Measurements from ENCODE around the gene PP2D1.
"Not testable (repeated sequence)": the region's sequence is repeated elsewhere in the genome, so short reads cannot be mapped to it uniquely, and the experiment has no call there.

PP2D1 gene

DNA sequence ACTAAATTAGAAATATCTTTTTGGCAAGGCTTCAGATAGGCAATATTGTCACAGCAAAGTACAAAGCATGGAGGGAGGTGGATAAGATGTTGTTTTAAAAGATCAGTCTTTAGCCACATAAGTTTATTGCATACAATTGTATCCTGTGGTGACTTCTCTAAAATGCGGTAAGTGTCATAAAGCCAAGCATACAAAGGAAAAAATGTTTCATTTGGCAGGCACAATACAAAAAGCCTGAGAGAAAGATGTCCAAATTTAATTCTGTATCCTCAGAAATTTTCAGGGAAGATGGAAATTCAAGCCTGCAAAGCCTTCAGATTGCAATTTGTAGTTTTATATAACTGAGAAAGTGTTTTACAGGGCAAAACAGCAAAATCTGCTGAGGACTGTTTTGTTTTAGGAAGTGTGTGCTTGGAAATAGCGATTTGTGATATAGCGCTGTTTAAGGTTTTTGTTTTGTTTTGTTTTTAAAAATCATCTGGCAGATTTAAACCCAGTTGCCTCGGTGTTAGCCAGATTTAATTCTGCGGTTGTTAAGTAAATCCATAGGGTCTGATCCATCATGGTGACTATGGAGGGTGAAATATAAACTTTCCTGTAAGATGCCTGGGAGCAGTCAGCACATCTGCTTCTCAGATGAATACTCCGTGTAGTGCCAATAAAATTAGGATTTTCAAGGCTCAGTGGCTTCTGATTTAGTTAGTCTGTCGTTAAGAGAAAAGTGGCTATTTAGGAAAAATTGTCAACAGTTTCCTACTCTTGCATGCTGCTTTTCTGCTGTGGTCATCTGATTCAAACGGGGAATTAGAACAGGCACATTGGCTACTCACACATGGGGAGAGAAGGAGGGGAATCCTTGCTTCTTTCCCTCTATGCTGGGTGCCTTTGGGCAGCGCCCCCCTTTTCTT, 36.2 kb upstream of the PP2D1 start:
- H3K9me3 ChIP-seq (ENCODE audit: control insufficient read depth, low read depth, low read length), result no peaks in the 10 kb centered on the region
- no peak overlapping the region for H3K9ac ChIP-seq (ENCODE audit: low read length)
- H3K27me3 ChIP-seq (ENCODE audit: control insufficient read depth, insufficient read depth, low read length), result no peaks in the 10 kb centered on the region
- H3K4me1 ChIP-seq (ENCODE audit: control insufficient read depth, low read depth, low read length), result no peaks in the 10 kb centered on the region
- H3K27ac ChIP-seq (ENCODE audit: low read length), result no peak overlapping the region
- H3K4me3 ChIP-seq (ENCODE audit: low read length), result no peak overlapping the region
- no peaks in the 10 kb centered on the region for H3K36me3 ChIP-seq (ENCODE audit: control insufficient read depth, low read depth, low read length)

DNA sequence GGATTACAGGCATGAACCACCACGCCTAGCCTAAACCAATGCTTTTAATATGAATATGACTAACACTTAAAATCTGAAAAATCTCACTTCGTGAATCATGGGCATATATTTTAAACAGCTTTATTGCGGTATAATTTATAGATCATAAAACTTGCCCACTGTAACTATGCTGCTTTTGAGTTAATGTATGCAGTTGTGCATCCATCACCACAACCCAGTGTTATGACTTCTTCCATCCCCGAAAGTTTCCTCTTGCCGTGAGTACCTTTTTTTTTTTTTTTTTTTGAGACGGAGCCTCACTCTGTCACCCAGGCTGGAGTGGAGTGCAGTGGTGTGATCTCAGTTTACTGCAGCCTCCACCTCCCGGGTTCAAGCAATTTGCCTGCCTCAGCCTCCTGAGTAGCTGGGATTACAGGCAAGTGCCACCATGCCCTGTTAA, 35.3 kb upstream of the PP2D1 start:
- Histone ChIP-seq H3K4me1 (ENCODE audit: control insufficient read depth, low read depth, low read length) (no peaks in the 10 kb centered on the region), H3K4me3 (ENCODE audit: low read length) (no peak overlapping the region)

DNA sequence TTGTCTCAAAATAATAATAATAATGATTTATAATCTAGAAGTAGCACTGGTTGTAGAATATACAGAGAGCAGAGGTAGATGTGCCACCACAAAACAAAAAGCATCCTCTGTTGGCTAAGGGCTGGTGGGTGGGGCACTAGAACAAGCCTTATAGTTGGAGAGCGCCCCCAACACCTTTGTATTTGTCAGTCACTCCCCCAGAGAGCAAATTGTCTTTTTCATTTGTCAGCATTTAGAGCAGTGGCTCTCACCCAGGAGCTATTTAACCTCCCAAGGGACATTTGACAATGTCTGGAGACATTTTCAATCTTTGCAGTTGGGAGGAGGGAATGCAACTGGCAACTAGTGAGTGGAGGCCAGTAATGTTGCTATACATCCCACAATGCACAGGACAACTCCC, 34.5 kb upstream of the PP2D1 start:
- Histone ChIP-seq H3K9ac (ENCODE audit: low read length) (no peak overlapping the region), H3K27ac (ENCODE audit: low read length) (no peak overlapping the region), H3K4me1 (ENCODE audit: control insufficient read depth, low read depth, low read length) (no peaks in the 10 kb centered on the region), H3K9me3 (ENCODE audit: control insufficient read depth, low read depth, low read length) (no peaks in the 10 kb centered on the region), H3K27me3 (ENCODE audit: control insufficient read depth, insufficient read depth, low read length) (peaks cover 9% of the 10 kb centered on the region), H3K4me3 (ENCODE audit: low read length) (no peak overlapping the region), H3K36me3 (ENCODE audit: control insufficient read depth, low read depth, low read length) (no peaks in the 10 kb centered on the region)

More for the DNA sequence above, 35.3 kb upstream of the PP2D1 start:
- no peaks in the 10 kb centered on the region for H3K36me3 ChIP-seq (ENCODE audit: control insufficient read depth, low read depth, low read length)
- no peak overlapping the region for H3K27ac ChIP-seq (ENCODE audit: low read length)
- no peaks in the 10 kb centered on the region for H3K9me3 ChIP-seq (ENCODE audit: control insufficient read depth, low read depth, low read length)
- no peak overlapping the region for H3K9ac ChIP-seq (ENCODE audit: low read length)
- peaks cover 1% of the 10 kb centered on the region for H3K27me3 ChIP-seq (ENCODE audit: control insufficient read depth, insufficient read depth, low read length)

DNA sequence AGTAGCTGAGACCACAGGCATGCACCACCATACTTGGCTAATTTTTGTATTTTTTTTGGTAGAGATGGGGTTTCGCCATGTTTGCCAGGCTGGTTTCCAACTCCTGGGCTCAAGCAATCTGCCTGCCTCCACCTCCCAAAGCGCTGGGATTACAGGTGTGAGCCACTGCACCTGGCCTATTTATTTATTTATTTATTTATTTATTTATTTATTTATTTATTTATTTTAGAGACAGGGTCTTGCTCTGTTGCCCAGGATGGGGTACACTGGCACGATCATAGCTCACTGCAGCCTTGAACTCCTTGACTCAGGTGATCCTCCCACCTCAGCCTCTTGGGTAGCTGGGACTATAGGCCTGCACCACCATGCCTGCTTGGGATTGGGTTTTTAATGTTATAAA, 33.1 kb upstream of the PP2D1 start:
- H3K9me3 ChIP-seq (ENCODE audit: control insufficient read depth, low read depth, low read length); H3K36me3 ChIP-seq (ENCODE audit: control insufficient read depth, low read depth, low read length); H3K4me3 ChIP-seq (ENCODE audit: low read length); H3K4me1 ChIP-seq (ENCODE audit: control insufficient read depth, low read depth, low read length); H3K9ac ChIP-seq (ENCODE audit: low read length); H3K27ac ChIP-seq (ENCODE audit: low read length): not testable (repeated sequence)
- peaks cover 18% of the 10 kb centered on the region for H3K27me3 ChIP-seq (ENCODE audit: control insufficient read depth, insufficient read depth, low read length)

DNA sequence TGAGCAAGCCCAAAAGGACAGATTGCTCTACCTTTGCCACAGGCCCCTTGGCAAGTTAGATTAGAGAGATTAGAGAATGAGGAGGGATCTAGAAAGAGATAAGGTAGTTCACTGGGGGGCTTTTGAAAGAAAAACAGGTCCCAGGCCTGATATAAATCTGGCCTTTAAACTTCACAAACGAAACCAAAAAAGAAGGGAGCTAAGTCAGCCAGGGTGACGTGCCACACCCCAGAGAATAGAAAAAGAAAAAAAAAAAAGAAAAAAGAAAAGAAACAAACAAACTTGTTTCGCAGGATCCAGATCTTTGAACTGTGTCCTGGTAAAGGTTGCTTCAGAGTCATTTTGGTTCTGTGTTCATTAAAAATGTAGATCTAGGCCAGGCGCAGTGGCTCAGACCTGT, 31.8 kb upstream of the PP2D1 start:
- Histone ChIP-seq H3K36me3 (ENCODE audit: control insufficient read depth, low read depth, low read length) (no peaks in the 10 kb centered on the region), H3K27me3 (ENCODE audit: control insufficient read depth, insufficient read depth, low read length) (peaks cover 22% of the 10 kb centered on the region), H3K27ac (ENCODE audit: low read length) (no peak overlapping the region), H3K9me3 (ENCODE audit: control insufficient read depth, low read depth, low read length) (no peaks in the 10 kb centered on the region), H3K9ac (ENCODE audit: low read length) (no peak overlapping the region), H3K4me1 (ENCODE audit: control insufficient read depth, low read depth, low read length) (no peaks in the 10 kb centered on the region), H3K4me3 (ENCODE audit: low read length) (no peak overlapping the region)

DNA sequence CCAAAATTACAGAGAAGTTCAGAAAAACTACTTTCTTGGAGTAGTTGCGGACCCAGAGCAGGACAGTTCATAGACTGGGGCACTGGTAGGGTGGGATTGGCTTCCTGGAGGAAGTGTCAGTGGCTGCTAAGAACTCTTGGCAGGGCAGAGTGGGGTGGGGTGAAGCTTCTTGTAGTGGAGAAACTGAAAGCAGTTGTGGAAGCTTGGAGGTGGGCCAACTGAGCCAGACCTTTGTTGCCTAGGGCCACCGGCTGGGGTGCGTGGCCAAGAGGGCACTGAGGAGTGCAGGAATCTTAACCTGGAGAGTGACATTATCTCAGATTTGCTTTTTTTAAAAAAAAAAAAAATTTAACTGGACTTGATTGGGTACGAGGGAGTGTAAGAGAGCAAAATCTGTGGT, 31.3 kb upstream of the PP2D1 start:
- H3K9ac ChIP-seq (ENCODE audit: low read length), result no peak overlapping the region
- H3K36me3 ChIP-seq (ENCODE audit: control insufficient read depth, low read depth, low read length), result no peaks in the 10 kb centered on the region
- H3K27ac ChIP-seq (ENCODE audit: low read length), result no peak overlapping the region
- H3K27me3 ChIP-seq (ENCODE audit: control insufficient read depth, insufficient read depth, low read length), result peaks cover 26% of the 10 kb centered on the region
- H3K4me1 ChIP-seq (ENCODE audit: control insufficient read depth, low read depth, low read length), result no peaks in the 10 kb centered on the region
- H3K9me3 ChIP-seq (ENCODE audit: control insufficient read depth, low read depth, low read length), result no peaks in the 10 kb centered on the region
- H3K4me3 ChIP-seq (ENCODE audit: low read length), result no peak overlapping the region

DNA sequence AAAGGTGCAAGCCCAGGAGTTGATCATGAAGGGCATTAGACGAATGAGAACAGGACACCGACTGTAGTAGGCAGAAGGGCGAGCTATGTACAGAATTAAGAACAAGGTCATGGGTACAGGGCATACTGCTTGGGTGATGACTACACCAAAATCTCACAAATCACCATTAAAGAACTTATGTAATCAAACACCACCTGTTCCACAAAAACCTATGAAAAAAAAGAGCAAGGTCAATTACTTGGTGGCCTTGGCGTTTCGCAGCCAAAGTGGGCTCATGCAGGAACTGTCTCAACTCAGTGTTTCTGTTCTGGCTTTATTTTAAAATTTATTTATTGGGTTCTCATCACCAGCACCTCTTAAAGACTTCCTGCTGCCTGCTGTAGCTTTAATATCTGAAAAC, 30.3 kb upstream of the PP2D1 start:
- peaks cover 31% of the 10 kb centered on the region for H3K27me3 ChIP-seq (ENCODE audit: control insufficient read depth, insufficient read depth, low read length)
- H3K4me3 ChIP-seq (ENCODE audit: low read length), result no peak overlapping the region
- no peak overlapping the region for H3K27ac ChIP-seq (ENCODE audit: low read length)
- H3K36me3 ChIP-seq (ENCODE audit: control insufficient read depth, low read depth, low read length), result no peaks in the 10 kb centered on the region
- H3K9me3 ChIP-seq (ENCODE audit: control insufficient read depth, low read depth, low read length), result no peaks in the 10 kb centered on the region
- H3K9ac ChIP-seq (ENCODE audit: low read length), result no peak overlapping the region
- no peaks in the 10 kb centered on the region for H3K4me1 ChIP-seq (ENCODE audit: control insufficient read depth, low read depth, low read length)

DNA sequence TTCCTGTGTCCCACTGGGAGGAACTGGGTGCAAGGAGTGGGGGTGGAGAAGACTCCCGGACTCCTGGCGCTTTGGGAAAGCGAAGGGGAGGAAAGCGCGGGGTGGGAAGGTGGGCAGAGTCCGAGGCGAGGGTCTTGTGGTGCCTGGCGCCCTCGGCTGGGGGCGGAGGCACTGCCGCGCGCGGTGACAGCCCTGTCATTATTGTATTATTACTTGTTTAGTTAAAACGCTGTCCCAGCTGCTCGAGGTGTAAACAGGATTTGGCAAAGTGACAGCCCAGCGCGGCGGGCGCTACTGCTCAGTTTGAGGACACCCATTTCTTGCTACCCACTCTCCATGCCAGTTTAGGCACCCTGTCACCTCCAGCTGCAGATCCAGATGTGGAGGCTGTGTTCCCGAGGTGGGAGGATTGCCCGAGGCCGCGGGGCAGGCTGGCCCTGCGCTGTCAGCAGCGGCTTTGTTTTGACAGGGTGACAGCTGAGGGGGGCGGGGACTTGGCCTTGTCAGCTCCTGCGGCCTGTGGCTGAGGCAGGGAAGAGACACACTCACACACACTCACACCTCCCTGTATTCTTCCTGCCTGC, 29.2 kb upstream of the PP2D1 start:
- H3K36me3 ChIP-seq (ENCODE audit: control insufficient read depth, low read depth, low read length), result no peaks in the 10 kb centered on the region
- no peak overlapping the region for H3K27ac ChIP-seq (ENCODE audit: low read length)
- H3K4me1 ChIP-seq (ENCODE audit: control insufficient read depth, low read depth, low read length), result no peaks in the 10 kb centered on the region
- peaks cover 31% of the 10 kb centered on the region for H3K27me3 ChIP-seq (ENCODE audit: control insufficient read depth, insufficient read depth, low read length)
- no peaks in the 10 kb centered on the region for H3K9me3 ChIP-seq (ENCODE audit: control insufficient read depth, low read depth, low read length)
- no peak overlapping the region for H3K9ac ChIP-seq (ENCODE audit: low read length)
- peak overlapping the region; percentile 64 for H3K4me3 ChIP-seq (ENCODE audit: low read length)

DNA sequence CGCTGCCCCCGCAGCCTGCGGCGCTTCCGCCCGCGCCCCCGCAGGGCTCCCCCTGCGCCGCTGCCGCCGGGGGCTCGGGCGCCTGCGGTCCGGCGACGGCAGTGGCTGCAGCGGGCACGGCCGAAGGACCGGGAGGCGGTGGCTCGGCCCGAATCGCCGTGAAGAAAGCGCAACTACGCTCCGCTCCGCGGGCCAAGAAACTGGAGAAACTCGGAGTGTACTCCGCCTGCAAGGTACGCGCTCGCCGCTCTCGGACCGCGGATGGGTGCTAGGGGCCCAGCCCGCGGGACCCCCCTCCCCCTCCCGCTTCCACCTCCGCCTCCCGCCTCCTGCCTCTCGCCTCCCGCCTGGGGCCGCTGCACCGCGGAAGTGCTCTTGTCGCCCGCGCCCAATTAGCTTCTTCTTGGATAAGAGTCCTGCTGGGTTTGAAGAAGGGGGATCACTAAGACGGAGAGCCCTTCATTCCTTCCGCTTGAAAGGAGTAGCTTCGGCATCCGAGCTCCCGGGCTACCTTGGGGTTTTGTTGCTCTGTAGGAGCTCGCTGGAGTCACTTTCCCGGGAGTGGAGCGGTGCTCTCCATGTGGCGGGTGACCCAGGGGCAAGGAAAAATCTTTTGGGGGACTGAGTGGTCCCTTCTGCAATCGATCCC, 28.6 kb upstream of the PP2D1 start:
- no peaks in the 10 kb centered on the region for H3K4me1 ChIP-seq (ENCODE audit: control insufficient read depth, low read depth, low read length)
- H3K36me3 ChIP-seq (ENCODE audit: control insufficient read depth, low read depth, low read length), result no peaks in the 10 kb centered on the region
- H3K27ac ChIP-seq (ENCODE audit: low read length), result no peak overlapping the region
- H3K9ac ChIP-seq (ENCODE audit: low read length), result no peak overlapping the region
- peaks cover 31% of the 10 kb centered on the region for H3K27me3 ChIP-seq (ENCODE audit: control insufficient read depth, insufficient read depth, low read length)
- no peaks in the 10 kb centered on the region for H3K9me3 ChIP-seq (ENCODE audit: control insufficient read depth, low read depth, low read length)
- H3K4me3 ChIP-seq (ENCODE audit: low read length), result peak overlapping the region; percentile 64

DNA sequence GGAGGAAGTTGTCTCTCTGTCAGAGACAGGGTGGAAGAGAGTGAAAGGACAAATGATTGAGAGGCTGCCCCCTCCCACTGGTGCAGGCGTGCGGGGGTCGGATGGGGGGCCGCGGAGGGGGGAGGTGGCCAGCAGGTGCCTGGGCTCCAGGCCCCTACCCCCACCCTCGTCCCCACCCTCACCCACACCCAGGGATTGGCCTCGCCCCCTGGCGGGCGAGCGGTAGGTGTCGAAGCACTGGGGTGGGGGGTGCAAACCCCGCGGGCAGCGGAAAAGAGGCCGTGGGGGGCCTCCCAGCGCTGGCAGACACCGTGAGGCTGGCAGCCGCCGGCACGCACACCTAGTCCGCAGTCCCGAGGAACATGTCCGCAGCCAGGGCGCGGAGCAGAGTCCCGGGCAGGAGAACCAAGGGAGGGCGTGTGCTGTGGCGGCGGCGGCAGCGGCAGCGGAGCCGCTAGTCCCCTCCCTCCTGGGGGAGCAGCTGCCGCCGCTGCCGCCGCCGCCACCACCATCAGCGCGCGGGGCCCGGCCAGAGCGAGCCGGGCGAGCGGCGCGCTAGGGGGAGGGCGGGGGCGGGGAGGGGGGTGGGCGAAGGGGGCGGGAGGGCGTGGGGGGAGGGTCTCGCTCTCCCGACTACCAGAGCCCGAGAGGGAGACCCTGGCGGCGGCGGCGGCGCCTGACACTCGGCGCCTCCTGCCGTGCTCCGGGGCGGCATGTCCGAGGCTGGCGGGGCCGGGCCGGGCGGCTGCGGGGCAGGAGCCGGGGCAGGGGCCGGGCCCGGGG, 27.9 kb upstream of the PP2D1 start, which contains the start of gene KAT2B:
KAT2B (plus strand) TSS at position 682 of the 783 bp plus-strand sequence; CDS start at position 714, 32 bp downstream.
- Histone ChIP-seq H3K9ac (ENCODE audit: low read length) (peak within 1 kb of the TSS; percentile 54), H3K36me3 (ENCODE audit: control insufficient read depth, low read depth, low read length) (no peaks in the 10 kb centered on the region), H3K9me3 (ENCODE audit: control insufficient read depth, low read depth, low read length) (no peaks in the 10 kb centered on the region), H3K4me3 (ENCODE audit: low read length) (peak within 1 kb of the TSS; percentile 69), H3K27me3 (ENCODE audit: control insufficient read depth, insufficient read depth, low read length) (peaks cover 31% of the 10 kb centered on the region), H3K27ac (ENCODE audit: low read length) (no peak within 1 kb of the TSS), H3K4me1 (ENCODE audit: control insufficient read depth, low read depth, low read length) (no peaks in the 10 kb centered on the region)

DNA sequence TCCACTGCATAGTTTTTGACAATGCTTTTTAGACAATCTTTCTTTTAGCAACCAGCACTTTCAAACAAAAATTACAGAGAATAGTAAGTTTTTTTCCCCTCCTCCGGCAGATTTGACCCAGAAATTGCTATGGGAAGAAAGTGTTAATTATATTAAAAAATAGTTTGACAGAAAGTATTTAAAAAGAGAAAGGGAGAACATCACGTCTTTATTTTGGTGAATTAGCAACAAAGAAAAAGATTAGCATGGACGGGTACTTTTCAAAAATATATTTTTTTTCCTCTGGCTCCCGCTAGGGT, 27.4 kb upstream of the PP2D1 start:
- H3K27me3 ChIP-seq (ENCODE audit: control insufficient read depth, insufficient read depth, low read length), result peaks cover 31% of the 10 kb centered on the region
- peak overlapping the region; percentile 54 for H3K9ac ChIP-seq (ENCODE audit: low read length)
- no peaks in the 10 kb centered on the region for H3K36me3 ChIP-seq (ENCODE audit: control insufficient read depth, low read depth, low read length)
- H3K4me1 ChIP-seq (ENCODE audit: control insufficient read depth, low read depth, low read length), result no peaks in the 10 kb centered on the region
- no peak overlapping the region for H3K27ac ChIP-seq (ENCODE audit: low read length)
- peak overlapping the region; percentile 69 for H3K4me3 ChIP-seq (ENCODE audit: low read length)
- no peaks in the 10 kb centered on the region for H3K9me3 ChIP-seq (ENCODE audit: control insufficient read depth, low read depth, low read length)

All from iPS-18a (cell line).